Brain microvascular endothelial cell (primary cell): Measurements from ENCODE around the gene DNM1.

ENCODE experiments used
- DNase-seq: peaks from one replicate; pipeline ENCODE4 v3.0.0-alpha.2; 2020
- H3K27ac ChIP-seq: fragments of 250-450 bp; sonication (Bioruptor Pico); 2 replicates; pipeline ENCODE4 v1.5.1; 2020; ENCODE audit warnings: mild to moderate bottlenecking, moderate library complexity
- H3K27me3 ChIP-seq: fragments of 250-450 bp; sonication (Bioruptor Pico); replicated peaks from 2 replicates; pipeline ENCODE4 v1.5.1; 2020; ENCODE audit warnings: mild to moderate bottlenecking
- H3K36me3 ChIP-seq: fragments of 250-450 bp; sonication (Bioruptor Pico); replicated peaks from 2 replicates; pipeline ENCODE4 v1.5.1; 2020; ENCODE audit warnings: mild to moderate bottlenecking
- H3K4me3 ChIP-seq: 2 replicates; pipeline ENCODE4 v1.5.1; 2011; ENCODE audit warnings: low read depth, mild to moderate bottlenecking, control low read depth, low read length, moderate library complexity
- in situ Hi-C: cut with HindIII; loops from 2 replicates; pipeline ENCODE4 v1.10.0; 2017; ENCODE audit warnings: low sequenced_read_pairs, low pct_ligation_motif_present
- TF ChIP-seq, protein P1 (sequence below): IDR thresholded peaks from 2 replicates; pipeline ENCODE4 v1.5.1; 2011; ENCODE audit warnings: low read depth, mild to moderate bottlenecking, moderate library complexity, low read length, control low read depth, inconsistent platforms; ENCODE audit errors: missing control alignments

The DNM1 gene

GRCh38 chr9:128266868-128267590 lies 63.9 kb downstream of the DNM1 start:
- TF ChIP-seq, protein P1, sequence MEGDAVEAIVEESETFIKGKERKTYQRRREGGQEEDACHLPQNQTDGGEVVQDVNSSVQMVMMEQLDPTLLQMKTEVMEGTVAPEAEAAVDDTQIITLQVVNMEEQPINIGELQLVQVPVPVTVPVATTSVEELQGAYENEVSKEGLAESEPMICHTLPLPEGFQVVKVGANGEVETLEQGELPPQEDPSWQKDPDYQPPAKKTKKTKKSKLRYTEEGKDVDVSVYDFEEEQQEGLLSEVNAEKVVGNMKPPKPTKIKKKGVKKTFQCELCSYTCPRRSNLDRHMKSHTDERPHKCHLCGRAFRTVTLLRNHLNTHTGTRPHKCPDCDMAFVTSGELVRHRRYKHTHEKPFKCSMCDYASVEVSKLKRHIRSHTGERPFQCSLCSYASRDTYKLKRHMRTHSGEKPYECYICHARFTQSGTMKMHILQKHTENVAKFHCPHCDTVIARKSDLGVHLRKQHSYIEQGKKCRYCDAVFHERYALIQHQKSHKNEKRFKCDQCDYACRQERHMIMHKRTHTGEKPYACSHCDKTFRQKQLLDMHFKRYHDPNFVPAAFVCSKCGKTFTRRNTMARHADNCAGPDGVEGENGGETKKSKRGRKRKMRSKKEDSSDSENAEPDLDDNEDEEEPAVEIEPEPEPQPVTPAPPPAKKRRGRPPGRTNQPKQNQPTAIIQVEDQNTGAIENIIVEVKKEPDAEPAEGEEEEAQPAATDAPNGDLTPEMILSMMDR: no peak
- H3K27me3 ChIP-seq: no peaks in the 10 kb centered on the region
- DNase-seq: no peak
- H3K27ac ChIP-seq: no peak overlapping the region
- in situ Hi-C loops: no loop called here
- peaks cover 68% of the 10 kb centered on the region for H3K36me3 ChIP-seq
- H3K4me3 ChIP-seq: no peak overlapping the region

DNA sequence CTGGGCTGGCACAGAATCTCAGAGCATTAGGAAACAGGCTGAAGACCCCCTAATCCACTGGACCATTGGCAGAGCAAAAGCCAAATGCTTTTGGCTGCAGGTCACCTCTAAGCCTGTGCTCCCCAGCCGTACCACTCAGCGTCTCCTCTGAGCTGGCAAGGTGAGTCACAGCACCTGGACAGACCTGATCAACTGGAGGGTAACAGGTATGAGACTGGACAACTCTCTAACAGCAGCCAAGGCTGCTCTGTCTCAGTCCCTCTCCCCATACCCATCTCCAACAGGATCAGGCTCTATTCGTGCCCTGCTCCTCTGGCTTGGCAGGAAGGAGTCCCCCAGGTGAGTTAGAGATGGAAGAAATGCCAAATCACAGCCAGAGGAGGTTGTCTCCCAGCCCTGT lies 67.9 kb downstream of the DNM1 start:
- Histone ChIP-seq H3K4me3 (no peak overlapping the region), H3K36me3 (peaks cover 63% of the 10 kb centered on the region), H3K27ac (no peak overlapping the region), H3K27me3 (no peaks in the 10 kb centered on the region)
- no peak for DNase-seq
- TF ChIP-seq, protein P1: no peak
- in situ Hi-C loops: no loop called here

DNA sequence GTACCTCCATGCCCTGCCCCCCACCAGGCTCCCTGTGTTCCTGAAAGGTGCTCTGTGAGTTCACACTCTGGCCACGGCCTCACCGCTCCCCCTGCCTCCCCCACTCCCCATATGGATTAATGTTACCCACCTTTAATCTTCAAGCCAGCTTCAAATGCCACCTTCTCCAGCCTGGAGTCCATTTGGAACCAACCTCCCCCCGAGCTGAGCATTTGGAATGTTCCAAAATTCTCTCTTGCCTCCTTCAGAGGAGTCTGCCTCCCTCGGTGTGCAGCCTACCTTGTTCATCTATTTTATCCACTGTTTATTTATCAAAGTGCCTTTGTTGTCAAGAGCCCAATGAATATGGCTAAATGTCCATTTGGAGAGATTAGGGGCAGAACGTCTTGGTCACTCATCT lies 68.3 kb downstream of the DNM1 start:
- Histone ChIP-seq H3K36me3 (peaks cover 59% of the 10 kb centered on the region), H3K27ac (no peak overlapping the region), H3K27me3 (no peaks in the 10 kb centered on the region), H3K4me3 (no peak overlapping the region)
- TF ChIP-seq, protein P1: no peak
- no peak for DNase-seq
- in situ Hi-C loops: no loop called here

DNA sequence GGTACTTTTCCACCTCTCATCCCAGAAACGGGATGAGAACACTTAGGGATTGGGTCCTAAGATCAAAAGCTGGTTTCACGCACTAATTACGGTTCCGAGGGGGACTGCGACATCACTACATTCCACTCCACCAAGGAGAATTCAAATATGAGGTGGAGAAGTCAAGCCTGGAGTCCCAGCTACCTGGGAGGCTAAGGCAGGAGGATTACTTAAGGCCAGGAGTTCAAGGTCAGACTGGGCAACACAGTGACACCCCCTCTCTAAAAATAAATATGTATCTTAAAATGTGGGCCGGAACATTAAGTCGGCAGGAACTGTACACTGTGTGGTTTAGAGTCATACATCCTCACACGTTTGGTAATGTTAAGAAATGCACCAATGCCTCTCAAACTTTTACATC lies 71.1 kb downstream of the DNM1 start:
- H3K27me3 ChIP-seq: no peaks in the 10 kb centered on the region
- H3K27ac ChIP-seq: peak overlapping the region; percentile 98
- TF ChIP-seq, protein P1: no peak
- H3K4me3 ChIP-seq: peak overlapping the region; percentile 95
- in situ Hi-C loops: no loop called here
- no peak for DNase-seq
- H3K36me3 ChIP-seq: peaks cover 36% of the 10 kb centered on the region

GRCh38 chr9:128275198-128276007 lies 72.2 kb downstream of the DNM1 start, which contains the start of gene GOLGA2:
GOLGA2 (minus strand) TSS chr9:128276007; CDS start chr9:128275976, 31 bp downstream.
- peak; percentile 54 for DNase-seq
- TF ChIP-seq, protein P1: no peak
- Histone ChIP-seq H3K27ac (peak within 1 kb of the TSS; percentile 98), H3K4me3 (peak within 1 kb of the TSS; percentile 95), H3K27me3 (no peaks in the 10 kb centered on the region), H3K36me3 (peaks cover 31% of the 10 kb centered on the region)
- in situ Hi-C loops: no loop called here
